ENCODE results near the gene TSNAXIP1. TPM values are rescaled to one million over a fixed set of nuclear protein-coding genes. Genes with fewer than 3 reads are reported as not detected.

Gene TSNAXIP1
- polyA plus RNA-seq, 1 donor (not counting 4 experiments of a cell fraction or from before 2014, with no cell fraction given), result 0.54 TPM

- Histone ChIP-seq H3K27ac (ENCODE audit: control insufficient read depth, insufficient read depth, low read length) (no peak overlapping the region), H3K9ac (ENCODE audit: control insufficient read depth, extremely low read depth, insufficient read depth, low read length) (no peak overlapping the region), H3K79me2 (ENCODE audit: control insufficient read depth, insufficient read depth, low read length) (no peaks in the 10 kb centered on the region), H3K4me1 (ENCODE audit: control insufficient read depth, extremely low read depth, insufficient read depth, low read length) (peaks cover 5% of the 10 kb centered on the region), H3K9me3 (ENCODE audit: control insufficient read depth, low read depth, low read length) (no peaks in the 10 kb centered on the region), H3K9me1 (ENCODE audit: control insufficient read depth, extremely low read depth, insufficient read depth, low read length) (no peaks in the 10 kb centered on the region), H3K36me3 (ENCODE audit: control insufficient read depth in 2 of 2, extremely low read depth in 1 of 2, insufficient read depth in 2 of 2, low read length in 2 of 2) (peaks cover 5 to 7% of the 10 kb centered on the region in 2 experiments), H3K27me3 (ENCODE audit: control insufficient read depth, extremely low read depth, insufficient read depth, low read length) (no peaks in the 10 kb centered on the region), H2AFZ (ENCODE audit: control insufficient read depth, low read length) (no peak overlapping the region), H4K20me1 (ENCODE audit: control insufficient read depth, extremely low read depth, insufficient read depth, low read length) (peaks cover 6% of the 10 kb centered on the region), H3K4me2 (ENCODE audit: control insufficient read depth, extremely low read depth, insufficient read depth, low read depth, low read length) (no peak overlapping the region), H3K4me3 (ENCODE audit: control insufficient read depth in 2 of 3, extremely low read depth in 1 of 3, insufficient read depth in 2 of 3, low read depth in 1 of 3, low read length in 3 of 3) (no peak overlapping the region)
- no peak for FAIRE-seq
- dilution Hi-C loops (cut with MboI; ENCODE audit: extremely low pct_ligation_motif_present, low sequenced_read_pairs), result no loop called here
- no peak for DNase-seq (ENCODE audit: low read depth, low spot score)
- TF ChIP-seq, protein P1, sequence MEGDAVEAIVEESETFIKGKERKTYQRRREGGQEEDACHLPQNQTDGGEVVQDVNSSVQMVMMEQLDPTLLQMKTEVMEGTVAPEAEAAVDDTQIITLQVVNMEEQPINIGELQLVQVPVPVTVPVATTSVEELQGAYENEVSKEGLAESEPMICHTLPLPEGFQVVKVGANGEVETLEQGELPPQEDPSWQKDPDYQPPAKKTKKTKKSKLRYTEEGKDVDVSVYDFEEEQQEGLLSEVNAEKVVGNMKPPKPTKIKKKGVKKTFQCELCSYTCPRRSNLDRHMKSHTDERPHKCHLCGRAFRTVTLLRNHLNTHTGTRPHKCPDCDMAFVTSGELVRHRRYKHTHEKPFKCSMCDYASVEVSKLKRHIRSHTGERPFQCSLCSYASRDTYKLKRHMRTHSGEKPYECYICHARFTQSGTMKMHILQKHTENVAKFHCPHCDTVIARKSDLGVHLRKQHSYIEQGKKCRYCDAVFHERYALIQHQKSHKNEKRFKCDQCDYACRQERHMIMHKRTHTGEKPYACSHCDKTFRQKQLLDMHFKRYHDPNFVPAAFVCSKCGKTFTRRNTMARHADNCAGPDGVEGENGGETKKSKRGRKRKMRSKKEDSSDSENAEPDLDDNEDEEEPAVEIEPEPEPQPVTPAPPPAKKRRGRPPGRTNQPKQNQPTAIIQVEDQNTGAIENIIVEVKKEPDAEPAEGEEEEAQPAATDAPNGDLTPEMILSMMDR (optimal IDR thresholded peaks at IDR 0.05 in 1 of 3, IDR thresholded peaks at IDR 0.05 in 1 of 3, conservative IDR thresholded peaks at IDR 0.05 in 1 of 3; ENCODE audit: extremely low read depth in 1 of 3, insufficient read depth in 2 of 3, low read length in 3 of 3), result no peak
- no peak for TF ChIP-seq EZH2 (IDR thresholded peaks at IDR 0.05; ENCODE audit: low read length)
Measured at GRCh38 chr16:67762385-67762784, 44.3 kb upstream of the TSNAXIP1 start.

- Histone ChIP-seq H3K4me2 (ENCODE audit: control insufficient read depth, extremely low read depth, insufficient read depth, low read depth, low read length) (no peak overlapping the region), H2AFZ (ENCODE audit: control insufficient read depth, low read length) (no peak overlapping the region), H4K20me1 (ENCODE audit: control insufficient read depth, extremely low read depth, insufficient read depth, low read length) (peaks cover 6% of the 10 kb centered on the region), H3K27ac (ENCODE audit: control insufficient read depth, insufficient read depth, low read length) (no peak overlapping the region), H3K9ac (ENCODE audit: control insufficient read depth, extremely low read depth, insufficient read depth, low read length) (no peak overlapping the region), H3K9me3 (ENCODE audit: control insufficient read depth, low read depth, low read length) (no peaks in the 10 kb centered on the region), H3K36me3 (ENCODE audit: control insufficient read depth in 2 of 2, extremely low read depth in 1 of 2, insufficient read depth in 2 of 2, low read length in 2 of 2) (peaks cover 5 to 7% of the 10 kb centered on the region in 2 experiments), H3K27me3 (ENCODE audit: control insufficient read depth, extremely low read depth, insufficient read depth, low read length) (no peaks in the 10 kb centered on the region), H3K79me2 (ENCODE audit: control insufficient read depth, insufficient read depth, low read length) (no peaks in the 10 kb centered on the region), H3K4me1 (ENCODE audit: control insufficient read depth, extremely low read depth, insufficient read depth, low read length) (peaks cover 5% of the 10 kb centered on the region), H3K4me3 (ENCODE audit: control insufficient read depth in 2 of 3, extremely low read depth in 1 of 3, insufficient read depth in 2 of 3, low read depth in 1 of 3, low read length in 3 of 3) (no peak overlapping the region), H3K9me1 (ENCODE audit: control insufficient read depth, extremely low read depth, insufficient read depth, low read length) (no peaks in the 10 kb centered on the region)
- dilution Hi-C loops (cut with MboI; ENCODE audit: extremely low pct_ligation_motif_present, low sequenced_read_pairs), result no loop called here
- TF ChIP-seq EZH2 (IDR thresholded peaks at IDR 0.05; ENCODE audit: low read length), result no peak
- TF ChIP-seq, protein P1 (optimal IDR thresholded peaks at IDR 0.05 in 1 of 3, IDR thresholded peaks at IDR 0.05 in 1 of 3, conservative IDR thresholded peaks at IDR 0.05 in 1 of 3; ENCODE audit: extremely low read depth in 1 of 3, insufficient read depth in 2 of 3, low read length in 3 of 3), result no peak
- FAIRE-seq (no peak), DNase-seq (ENCODE audit: low read depth, low spot score) (no peak)
Measured at GRCh38 chr16:67763066-67763465, 43.6 kb upstream of the TSNAXIP1 start.
